ENCODE measurements around the gene GLRX.

The GLRX gene

DNA sequence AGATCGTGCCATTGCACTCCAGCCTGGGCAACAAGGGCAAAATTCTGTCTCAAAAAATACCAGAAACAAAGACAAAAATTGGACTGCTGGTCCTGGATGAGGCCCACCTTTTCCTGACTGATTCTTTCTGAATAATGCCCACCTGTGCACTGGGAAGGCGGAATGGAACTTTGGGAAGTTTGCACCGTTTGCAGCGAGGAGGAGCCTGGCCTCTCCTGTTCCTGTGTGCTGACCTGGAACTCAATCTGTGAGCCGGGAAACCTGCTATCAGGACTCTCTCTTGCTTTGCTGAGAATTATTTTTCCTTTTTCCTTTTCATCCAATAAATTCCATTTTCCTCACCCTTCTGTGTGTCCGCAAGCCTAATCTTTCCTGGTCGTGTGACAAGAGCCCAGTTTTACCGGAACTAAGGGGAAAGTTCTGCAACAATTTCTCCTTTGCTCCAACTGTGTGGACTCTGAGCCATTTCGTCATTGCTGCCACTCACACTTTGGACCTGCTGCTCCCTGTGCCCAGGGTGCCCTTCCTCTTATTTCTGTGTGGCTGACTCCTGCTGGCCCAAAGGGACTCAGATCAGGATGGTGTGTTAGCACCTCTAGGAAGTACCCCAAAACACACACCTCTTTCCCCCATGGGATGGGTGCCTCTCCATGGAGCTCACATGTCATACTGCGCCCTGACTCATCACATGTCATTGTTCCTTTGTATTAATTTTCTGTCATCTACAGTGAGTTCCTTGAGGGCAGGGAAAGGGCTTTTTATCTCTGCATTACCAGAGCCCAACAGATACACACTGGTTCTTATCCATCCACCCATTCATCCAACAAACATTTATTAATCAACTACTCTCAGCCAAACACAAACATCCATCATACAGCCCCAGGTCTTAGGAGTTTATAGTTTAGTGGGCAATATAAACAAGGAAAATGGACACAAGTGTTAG is 4.7 kb upstream of the GLRX start:
- no peak overlapping the region for H3K4me3 ChIP-seq (replicated peaks; ENCODE audit: insufficient read depth, low read length)
- no peak for DNase-seq (ENCODE audit: low read depth in 1 of 2, low spot score in 1 of 2)

GRCh38 chr5:95825495-95825894 is 3.0 kb upstream of the GLRX start:
- TF ChIP-seq SPI1 (IDR thresholded peaks at IDR 0.05; ENCODE audit: borderline replicate concordance, low read depth) (no peak), CTCF (IDR thresholded peaks at IDR 0.05; ENCODE audit: insufficient read depth, low read length) (no peak), POLR2AphosphoS5 (IDR thresholded peaks at IDR 0.05; ENCODE audit: low read depth) (no peak), GABPA (IDR thresholded peaks at IDR 0.05; ENCODE audit: low read depth) (no peak)
- TF ChIP-seq, protein P1, sequence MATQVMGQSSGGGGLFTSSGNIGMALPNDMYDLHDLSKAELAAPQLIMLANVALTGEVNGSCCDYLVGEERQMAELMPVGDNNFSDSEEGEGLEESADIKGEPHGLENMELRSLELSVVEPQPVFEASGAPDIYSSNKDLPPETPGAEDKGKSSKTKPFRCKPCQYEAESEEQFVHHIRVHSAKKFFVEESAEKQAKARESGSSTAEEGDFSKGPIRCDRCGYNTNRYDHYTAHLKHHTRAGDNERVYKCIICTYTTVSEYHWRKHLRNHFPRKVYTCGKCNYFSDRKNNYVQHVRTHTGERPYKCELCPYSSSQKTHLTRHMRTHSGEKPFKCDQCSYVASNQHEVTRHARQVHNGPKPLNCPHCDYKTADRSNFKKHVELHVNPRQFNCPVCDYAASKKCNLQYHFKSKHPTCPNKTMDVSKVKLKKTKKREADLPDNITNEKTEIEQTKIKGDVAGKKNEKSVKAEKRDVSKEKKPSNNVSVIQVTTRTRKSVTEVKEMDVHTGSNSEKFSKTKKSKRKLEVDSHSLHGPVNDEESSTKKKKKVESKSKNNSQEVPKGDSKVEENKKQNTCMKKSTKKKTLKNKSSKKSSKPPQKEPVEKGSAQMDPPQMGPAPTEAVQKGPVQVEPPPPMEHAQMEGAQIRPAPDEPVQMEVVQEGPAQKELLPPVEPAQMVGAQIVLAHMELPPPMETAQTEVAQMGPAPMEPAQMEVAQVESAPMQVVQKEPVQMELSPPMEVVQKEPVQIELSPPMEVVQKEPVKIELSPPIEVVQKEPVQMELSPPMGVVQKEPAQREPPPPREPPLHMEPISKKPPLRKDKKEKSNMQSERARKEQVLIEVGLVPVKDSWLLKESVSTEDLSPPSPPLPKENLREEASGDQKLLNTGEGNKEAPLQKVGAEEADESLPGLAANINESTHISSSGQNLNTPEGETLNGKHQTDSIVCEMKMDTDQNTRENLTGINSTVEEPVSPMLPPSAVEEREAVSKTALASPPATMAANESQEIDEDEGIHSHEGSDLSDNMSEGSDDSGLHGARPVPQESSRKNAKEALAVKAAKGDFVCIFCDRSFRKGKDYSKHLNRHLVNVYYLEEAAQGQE (IDR thresholded peaks at IDR 0.05; ENCODE audit: insufficient replicate concordance, low read depth): no peak
- DNase-seq (ENCODE audit: low read depth in 1 of 2, low spot score in 1 of 2): no peak
- no peaks in the 10 kb centered on the region for H3K27me3 ChIP-seq (ENCODE audit: insufficient read depth, poor library complexity, severe bottlenecking)
- H3K27ac ChIP-seq (replicated peaks): no peak overlapping the region
- no peak overlapping the region for H3K4me3 ChIP-seq (replicated peaks; ENCODE audit: insufficient read depth, low read length)

More for the DNA sequence above, 4.7 kb upstream of the GLRX start:
- H3K27me3 ChIP-seq (ENCODE audit: insufficient read depth, poor library complexity, severe bottlenecking): no peaks in the 10 kb centered on the region
- H3K27ac ChIP-seq (replicated peaks): 0 out of 2 replicates have a peak overlapping the region, but pooled peaks have one; percentile 12
- TF ChIP-seq POLR2AphosphoS5 (IDR thresholded peaks at IDR 0.05; ENCODE audit: low read depth): no peak
- TF ChIP-seq, protein P1 (IDR thresholded peaks at IDR 0.05; ENCODE audit: insufficient replicate concordance, low read depth): no peak
- no peak for TF ChIP-seq SPI1 (IDR thresholded peaks at IDR 0.05; ENCODE audit: borderline replicate concordance, low read depth)
- no peak for TF ChIP-seq GABPA (IDR thresholded peaks at IDR 0.05; ENCODE audit: low read depth)
- TF ChIP-seq CTCF (IDR thresholded peaks at IDR 0.05; ENCODE audit: insufficient read depth, low read length): no peak

DNA sequence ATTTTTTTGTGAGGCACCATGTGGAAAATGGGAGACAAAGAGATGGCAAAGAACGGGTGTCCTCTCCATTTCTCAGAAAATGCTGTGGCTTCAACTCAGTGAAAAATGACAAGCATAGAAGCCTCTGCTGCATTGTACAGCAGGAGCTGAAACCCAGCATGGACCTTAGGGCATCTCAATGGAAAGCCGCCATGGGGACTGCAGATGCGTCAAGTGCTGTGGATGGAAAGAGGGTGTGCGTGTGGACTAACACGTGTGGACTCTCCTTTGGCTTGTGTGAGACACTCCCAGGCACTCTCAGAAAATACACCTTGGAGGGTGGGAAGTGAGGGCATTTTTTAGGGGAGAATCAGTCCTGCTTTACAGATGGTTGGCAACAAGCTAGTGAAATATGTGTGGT is 2.2 kb upstream of the GLRX start:
- no peak for DNase-seq (ENCODE audit: low read depth in 1 of 2, low spot score in 1 of 2)
- no peaks in the 10 kb centered on the region for H3K27me3 ChIP-seq (ENCODE audit: insufficient read depth, poor library complexity, severe bottlenecking)
- TF ChIP-seq, protein P1 (IDR thresholded peaks at IDR 0.05; ENCODE audit: insufficient replicate concordance, low read depth): no peak
- TF ChIP-seq SPI1 (IDR thresholded peaks at IDR 0.05; ENCODE audit: borderline replicate concordance, low read depth): no peak
- no peak for TF ChIP-seq CTCF (IDR thresholded peaks at IDR 0.05; ENCODE audit: insufficient read depth, low read length)
- no peak for TF ChIP-seq POLR2AphosphoS5 (IDR thresholded peaks at IDR 0.05; ENCODE audit: low read depth)
- no peak for TF ChIP-seq GABPA (IDR thresholded peaks at IDR 0.05; ENCODE audit: low read depth)
- no peak overlapping the region for H3K4me3 ChIP-seq (replicated peaks; ENCODE audit: insufficient read depth, low read length)
- H3K27ac ChIP-seq (replicated peaks): peak overlapping the region; percentile 75
